Ovary (tissue), 9 donors: ENCODE measurements around the gene ANO1. TPM values are rescaled to one million over a fixed set of nuclear protein-coding genes. Genes with fewer than 3 reads are reported as not detected.
A peak's percentile ranks its signal among the peaks of the same experiment; 100 is the strongest.
"Not testable (repeated sequence)": the region's sequence is repeated elsewhere in the genome, so short reads cannot be mapped to it uniquely, and the experiment has no call there.

Source experiments
- DNase-seq, 5 donors: peaks; one replicate each; pipeline ENCODE4 v3.0.0-alpha.2; 2019 to 2020
- H3K27ac ChIP-seq, 2 donors: fragments of 200-600 bp; one replicate each; pipeline versions ENCODE4 v1.5.1 to v1.8.0; 2019 to 2022
- H3K27me3 ChIP-seq: fragments of 200-600 bp; one replicate; pipeline ENCODE4 v1.8.0; 2022
- H3K36me3 ChIP-seq: fragments of 200-600 bp; sonication (generic); one replicate; pipeline ENCODE4 v1.5.1; 2019
- H3K4me1 ChIP-seq: one replicate; pipeline ENCODE4 v1.8.1; 2013; ENCODE audit warnings: mild to moderate bottlenecking, moderate library complexity; ENCODE audit not compliant: insufficient read depth
- H3K4me3 ChIP-seq: fragments of 200-600 bp; sonication (generic); one replicate; pipeline ENCODE4 v1.5.1; 2017
- H3K9me3 ChIP-seq, 2 donors: fragments of 200-600 bp in 1 of 2; sonication (generic) in 1 of 2; one replicate each; pipeline versions ENCODE4 v1.5.1 to v1.8.1; 2013 to 2019; ENCODE audit warnings: mild to moderate bottlenecking in 1 of 2, moderate library complexity in 1 of 2
- CTCF ChIP-seq, 3 donors: fragments of 450-650 bp in 2 of 3; fragments of 200-600 bp in 1 of 3; IDR thresholded peaks; one replicate each; pipeline versions ENCODE4 v1.5.1 to v1.8.0; 2016 to 2022; ENCODE audit warnings: antibody characterized with exemption in 3 of 3, mild to moderate bottlenecking in 1 of 3
- EP300 ChIP-seq: sonication (generic); formaldehyde crosslinking; IDR thresholded peaks from one replicate; pipeline ENCODE4 v1.6.1; 2017; ENCODE audit warnings: antibody characterized with exemption
- POLR2A ChIP-seq: fragments of 450-650 bp; IDR thresholded peaks from one replicate; pipeline ENCODE4 v1.6.1; 2017; ENCODE audit warnings: antibody characterized with exemption, mild to moderate bottlenecking, moderate library complexity
- WGBS, 3 donors: extraction: QIAGEN DNeasy Blood & Tissue Kit in 1 of 3; methylation state at CpG; one replicate each; pipeline versions ENCODE4 v1.1.5 to v1.1.7; 2013 to 2017; 5-methylcytosine and 5-hydroxymethylcytosine counted together
- intact Hi-C, 4 donors: fragments of 100-400 bp; cut with DNase I; formaldehyde crosslinking; loops; one replicate each; pipeline versions ENCODE4 v1.11.0 to v1.15.1; 2022 to 2023
- polyA plus RNA-seq, 2 donors: library from polyadenylated mRNA; stranded (reverse); fragments of 200-250 nt in 1 of 2; fragments of 350-450 nt in 1 of 2; fragmentation: Illumina TruSeq in 1 of 2; extraction: RNeasy Lipid Tissue Mini Kit (QIAGEN cat#74804) in 1 of 2; gene quantifications; one replicate each; pipeline ENCODE4 v1.2.3, GENCODE V29; 2013 to 2014
- total RNA-seq, 7 donors: library from RNA; depleted of rRNA in 2 of 7; stranded (reverse); fragments of >200 nt in 2 of 7; fragmentation: NEBNext Ultra II Directional in 3 of 7; extraction: Animal tissue kit (Norgen Biotek cat#: 25700) in 3 of 7; gene quantifications; one replicate each; pipeline versions ENCODE4 v1.1.0 to v1.2.4, GENCODE V29; 2016 to 2023
- donor health status: DM: no; HTN: no; CAD: no; lungs with moderate emphysema.
- donor health status: DM: no; HTN: no; CAD: no.
- donor health status: Bipolar disorder and iron deficiency.
- donor health status: DM: yes; HTN: yes; CAD: no.
- donor health status: DM: no; HTN: no; CAD: no.
- donor health status: DM: yes; HTN: yes; CAD: no.

ANO1 gene
- total and polyA plus RNA-seq, 9 donors = 1.7 to 59.1 (median 8.6) TPM

GRCh38 chr11:70194792-70195791 lies 117.0 kb downstream of the ANO1 start:
- Histone ChIP-seq H3K4me3 (no peak overlapping the region), H3K9me3 (no peaks in the 10 kb centered on the region), H3K27me3 (no peaks in the 10 kb centered on the region), H3K4me1 (no peaks in the 10 kb centered on the region), H3K27ac (no peak overlapping the region), H3K36me3 (no peaks in the 10 kb centered on the region)
- TF ChIP-seq CTCF (IDR thresholded peaks at IDR 0.05) (no peak), POLR2A (no peak), EP300 (no peak)
- no peak for DNase-seq
- intact Hi-C loops = loop anchor here (2.0 to 10.0 kb wide), 4 partner anchors 278 to 510 kb away; no protein-coding TSS in a partner anchor
- WGBS, 3 donors = 78 to 86% (median 84%) methylated on average over 3 of the region's 3 CpGs

GRCh38 chr11:70200212-70200844 lies 122.2 kb downstream of the ANO1 start:
- peaks cover 6% of the 10 kb centered on the region for H3K4me1 ChIP-seq
- H3K27ac ChIP-seq = no peak overlapping the region
- no peaks in the 10 kb centered on the region for H3K9me3 ChIP-seq
- TF ChIP-seq POLR2A = no peak
- no peak for TF ChIP-seq EP300
- no peak for TF ChIP-seq CTCF (IDR thresholded peaks at IDR 0.05)
- no peak overlapping the region for H3K4me3 ChIP-seq
- WGBS, 3 donors = 57 to 63% (median 58%) methylated on average over 10 of the region's 10 CpGs
- no peaks in the 10 kb centered on the region for H3K36me3 ChIP-seq
- no peaks in the 10 kb centered on the region for H3K27me3 ChIP-seq
- intact Hi-C loops = loop anchor here in 1 of 4 donors (10.0 kb wide), 1 partner anchor 64 kb away; no protein-coding TSS in a partner anchor
- no peak for DNase-seq

- H3K9me3 ChIP-seq, DNase-seq, H3K27ac ChIP-seq, H3K36me3 ChIP-seq, H3K27me3 ChIP-seq, H3K4me1 ChIP-seq, H3K4me3 ChIP-seq: not testable (repeated sequence)
- 86 to 93% (median 87%) methylated on average over 3 of the region's 3 CpGs for WGBS, 3 donors
- intact Hi-C loops = loop anchor here in 1 of 4 donors (10.0 kb wide), 1 partner anchor 64 kb away; no protein-coding TSS in a partner anchor
Observed at GRCh38 chr11:70201047-70201446, 122.9 kb downstream of the ANO1 start.

- TF ChIP-seq EP300 (no peak), CTCF (IDR thresholded peaks at IDR 0.05) (no peak), POLR2A (no peak)
- Histone ChIP-seq H3K27me3 (no peaks in the 10 kb centered on the region), H3K9me3 (no peaks in the 10 kb centered on the region), H3K36me3 (no peaks in the 10 kb centered on the region), H3K27ac (no peak overlapping the region), H3K4me3 (peak overlapping the region; percentile 69), H3K4me1 (peaks cover 6% of the 10 kb centered on the region)
- 58 to 66% (median 63%) methylated on average over 29 of the region's 29 CpGs for WGBS, 3 donors
- intact Hi-C loops = loop anchor here in 1 of 4 donors (10.0 kb wide), 1 partner anchor 63 kb away; no protein-coding TSS in a partner anchor
- peak in 2 of 5 donors; percentile 39 to 43 for DNase-seq
Observed at GRCh38 chr11:70201882-70202861, 124.1 kb downstream of the ANO1 start.
